Measurements from ENCODE around the gene MRPL36.
"Not testable (repeated sequence)": the region's sequence is repeated elsewhere in the genome, so short reads cannot be mapped to it uniquely, and the experiment has no call there.

MRPL36 gene

DNA sequence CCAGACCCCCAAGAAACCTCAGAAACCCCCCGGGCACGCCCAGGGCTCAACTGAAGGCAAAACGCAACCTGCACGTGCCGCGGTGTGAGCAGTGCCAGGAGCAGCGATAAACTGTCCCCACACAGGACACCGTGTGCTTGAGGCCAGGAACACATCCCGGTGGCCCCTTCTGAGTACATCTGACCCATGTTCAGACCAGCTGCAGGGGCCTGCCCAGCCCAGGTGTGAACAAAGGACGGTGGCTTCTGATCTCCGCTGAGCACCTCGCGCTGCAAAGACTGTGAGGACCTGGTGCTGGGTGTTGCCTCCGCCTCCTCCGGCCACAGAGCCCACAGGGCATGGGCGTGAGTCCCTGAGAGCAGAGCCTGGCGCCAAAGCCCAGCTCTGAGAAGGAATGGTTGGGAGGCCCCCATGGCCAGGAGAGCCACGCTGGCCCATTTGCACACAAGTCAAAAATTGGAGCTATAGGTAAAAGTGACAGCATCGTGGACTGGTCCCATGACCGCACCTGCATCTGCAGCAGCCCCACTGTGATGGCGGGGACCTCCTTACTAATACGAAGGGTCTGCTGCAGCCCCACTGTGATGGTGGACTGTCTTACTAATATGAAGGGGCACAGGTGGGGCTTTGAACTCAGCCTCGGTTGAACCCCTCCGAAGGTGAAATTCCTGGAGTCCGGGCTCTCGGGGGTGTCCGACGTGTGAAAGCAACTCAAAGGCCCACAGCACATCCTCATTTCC, 33.0 kb upstream of the MRPL36 start:
- no peak for DNase-seq (ENCODE audit: low spot score)

DNA sequence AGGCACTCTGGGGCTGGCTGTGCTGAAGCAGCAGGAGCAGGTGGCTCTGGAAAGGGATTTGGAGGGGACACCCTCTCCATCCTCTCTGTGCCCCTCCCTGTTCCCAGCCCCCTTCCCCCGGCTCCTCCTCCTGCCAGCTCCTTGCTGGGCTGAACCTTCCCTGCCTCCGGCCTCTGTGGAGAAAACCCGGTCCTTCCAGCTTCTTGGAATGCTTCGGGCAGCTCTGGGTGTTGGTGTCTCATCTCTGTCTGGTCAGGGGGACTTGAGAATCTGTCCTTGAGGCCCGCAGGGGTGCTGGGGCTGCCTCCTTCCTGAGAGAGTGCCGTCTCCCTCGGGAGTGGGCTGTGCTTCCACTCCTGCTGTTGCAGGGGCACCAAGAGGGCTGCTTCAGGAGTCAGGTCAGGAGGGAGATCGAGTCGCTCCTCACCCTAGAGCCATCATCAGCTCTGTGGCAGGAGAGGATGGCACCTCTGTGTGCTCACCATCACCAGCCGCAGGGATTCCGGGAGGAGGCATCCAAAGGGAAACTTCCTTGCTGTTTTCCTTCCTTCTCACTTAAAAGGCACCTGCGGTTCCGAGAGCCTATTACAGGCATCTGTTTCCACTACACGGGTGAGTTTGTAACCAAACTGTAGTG, 32.2 kb upstream of the MRPL36 start:
- no peak for DNase-seq (ENCODE audit: low spot score)

DNA sequence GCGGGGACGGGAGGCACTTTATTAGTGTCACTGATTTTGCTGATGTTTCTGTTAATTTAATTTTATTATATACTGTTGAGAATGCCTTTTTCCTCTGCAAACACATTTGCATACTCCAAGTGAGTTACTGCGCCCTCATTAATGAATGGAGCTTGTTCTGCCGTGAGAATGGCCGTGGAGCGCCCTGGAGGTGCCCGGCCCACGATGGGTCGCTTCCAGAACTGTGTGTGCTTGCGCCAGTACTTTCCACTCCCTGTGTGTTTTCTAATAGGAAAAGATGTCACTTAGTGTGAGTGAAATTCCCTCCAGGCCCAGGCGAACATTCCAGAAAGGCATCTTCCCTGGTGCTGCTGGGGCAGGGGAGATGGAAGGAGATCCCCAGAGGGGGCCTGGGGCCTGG, 31.6 kb upstream of the MRPL36 start:
- no peak for DNase-seq (ENCODE audit: low spot score)

- no peak for DNase-seq (ENCODE audit: low spot score)
Observed at GRCh38 chr5:1830571-1831228, 31.1 kb upstream of the MRPL36 start.

- DNase-seq (ENCODE audit: low spot score) = no peak
Observed at GRCh38 chr5:1827886-1828397, 28.3 kb upstream of the MRPL36 start.

DNA sequence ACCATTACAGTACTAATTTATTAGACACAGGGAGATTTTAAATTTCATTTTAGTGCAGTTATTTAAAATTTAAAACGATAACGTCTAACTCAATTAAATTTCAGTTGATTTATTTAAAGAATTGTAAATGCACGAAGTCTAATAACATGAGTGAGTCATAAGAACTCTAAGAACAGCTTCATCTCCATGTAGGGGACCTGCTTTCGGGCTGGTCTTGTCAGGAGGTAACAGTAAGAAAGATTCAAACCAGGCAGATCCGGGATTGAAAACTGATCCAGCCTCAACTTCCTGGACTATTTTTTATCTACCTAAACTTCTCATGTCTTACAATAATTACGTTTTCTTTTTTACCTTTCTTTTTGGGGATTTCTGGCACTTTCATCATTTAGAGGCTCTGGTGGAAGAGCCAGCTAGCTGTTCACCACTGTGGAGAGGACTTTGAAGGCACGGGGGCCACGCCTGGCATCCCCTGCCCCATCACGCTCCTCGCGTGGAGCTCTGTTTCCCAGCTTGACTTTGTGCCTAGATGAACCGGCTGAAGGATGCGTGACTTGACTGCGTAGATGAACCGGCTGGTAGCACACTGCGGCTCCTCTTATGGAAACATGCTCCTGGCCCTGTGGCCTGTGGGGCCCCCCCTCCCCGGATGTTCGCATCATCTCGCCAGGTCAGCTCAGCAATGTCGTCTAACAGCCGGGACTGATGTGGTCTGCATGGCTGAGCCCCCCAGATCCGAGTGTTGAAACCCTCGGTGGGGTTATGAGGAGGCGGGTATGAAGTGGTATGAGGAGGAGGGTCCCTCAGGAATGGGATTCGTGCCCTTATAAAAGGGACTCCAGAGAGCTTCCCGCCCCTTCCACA, 27.6 kb upstream of the MRPL36 start:
- no peak for DNase-seq (ENCODE audit: low spot score)

- no peak for DNase-seq (ENCODE audit: low spot score)
Observed at GRCh38 chr5:1826235-1826980, 26.8 kb upstream of the MRPL36 start.

GRCh38 chr5:1824903-1825841, 25.5 kb upstream of the MRPL36 start:
- no peak for DNase-seq (ENCODE audit: low spot score)

DNA sequence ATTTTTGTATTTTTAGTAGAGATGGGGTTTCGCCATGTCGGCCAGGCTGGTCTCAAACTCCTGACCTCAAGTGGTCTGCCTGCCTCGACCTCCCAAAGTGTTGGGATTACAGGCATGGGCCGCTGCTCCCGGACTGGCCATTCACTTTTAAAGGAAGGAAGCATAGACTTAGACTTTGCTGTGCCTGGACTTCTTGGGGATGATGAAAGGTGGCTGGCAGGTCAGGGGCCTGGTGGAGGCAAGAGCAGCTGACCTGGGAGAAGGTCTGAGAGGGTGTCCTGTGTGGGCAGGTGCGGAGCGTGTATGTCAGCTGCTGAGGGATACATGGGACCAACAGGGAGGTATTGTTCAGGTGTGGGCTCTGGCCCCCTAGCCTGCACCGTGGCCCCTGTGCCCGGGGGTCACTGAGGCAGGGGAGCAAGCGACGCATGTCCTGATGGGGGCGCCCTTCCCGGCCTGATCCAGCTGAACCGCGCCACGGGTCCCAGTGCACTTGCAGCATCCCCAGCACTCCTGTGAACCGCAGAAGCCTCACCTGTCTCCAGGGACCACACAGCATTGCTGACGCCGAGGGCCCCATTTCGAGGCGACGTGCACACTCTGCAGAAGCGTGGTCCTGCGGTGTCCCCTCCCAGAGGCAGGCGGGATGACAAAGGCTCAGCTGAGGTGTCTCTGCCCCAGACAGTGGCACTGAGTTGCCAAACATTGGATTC, 24.6 kb upstream of the MRPL36 start:
- DNase-seq (ENCODE audit: low spot score) = no peak

GRCh38 chr5:1823381-1824034, 23.9 kb upstream of the MRPL36 start:
- DNase-seq (ENCODE audit: low spot score) = no peak

DNA sequence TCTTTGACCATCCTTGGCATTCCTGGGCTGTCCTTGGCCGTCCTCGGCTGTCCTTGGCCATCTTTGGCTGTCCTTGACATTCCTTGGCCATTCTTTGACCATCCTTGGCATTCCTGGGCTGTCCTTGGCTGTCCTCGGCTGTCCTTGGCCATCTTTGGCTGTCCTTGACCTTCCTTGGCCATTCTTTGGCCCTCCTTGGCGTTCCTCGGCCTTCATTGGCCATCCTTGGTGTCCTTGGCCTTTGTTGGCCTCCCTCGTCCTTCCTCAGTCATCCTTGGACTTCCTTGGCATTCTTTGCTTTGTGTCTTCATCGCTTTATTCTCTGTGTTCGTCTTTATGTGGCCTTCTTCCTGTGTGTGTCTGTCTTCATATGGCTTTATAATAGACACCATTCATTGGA, 22.2 kb upstream of the MRPL36 start:
- no peak for DNase-seq (ENCODE audit: low spot score)

- DNase-seq (ENCODE audit: low spot score) = no peak
Observed at GRCh38 chr5:1820926-1821325, 21.3 kb upstream of the MRPL36 start.

DNA sequence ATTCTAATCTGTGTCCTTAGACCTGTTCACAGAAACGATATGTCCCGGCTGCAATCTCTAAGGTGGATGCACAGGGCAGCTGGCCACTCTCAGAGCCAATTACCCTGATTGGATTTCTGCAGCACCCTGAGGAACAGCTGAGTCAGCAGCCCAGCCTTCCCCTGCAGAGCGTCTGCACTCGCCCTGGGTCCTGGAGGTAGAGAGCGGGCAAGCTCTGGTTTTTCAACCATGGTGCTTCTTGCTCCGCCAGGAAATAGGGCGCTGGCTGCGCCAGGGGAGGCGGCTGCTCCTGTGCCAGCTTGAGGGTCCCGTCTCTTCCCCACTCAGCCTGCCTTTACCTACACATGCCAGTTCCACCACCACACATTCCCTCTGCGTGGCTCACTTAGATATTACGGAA, 20.7 kb upstream of the MRPL36 start:
- no peak for DNase-seq (ENCODE audit: low spot score)

DNA sequence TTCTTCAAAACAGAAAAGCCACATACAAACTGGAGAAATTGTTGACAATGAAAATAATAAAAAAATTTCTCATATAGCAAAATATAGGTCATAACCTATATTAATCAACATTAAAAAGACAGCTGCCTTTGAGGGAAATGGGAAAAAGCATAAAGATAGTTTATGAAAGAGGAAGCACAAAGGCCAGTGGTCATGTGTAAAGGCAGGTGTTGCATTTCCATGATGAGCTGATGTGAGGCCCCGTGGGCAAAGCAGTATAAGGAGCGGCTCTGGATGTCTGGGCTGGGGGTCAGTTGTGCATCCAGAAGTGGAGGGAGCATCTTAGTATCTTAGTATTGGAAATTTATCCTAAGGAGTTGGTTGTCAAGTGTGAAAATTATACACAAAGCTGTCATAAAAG, 19.8 kb upstream of the MRPL36 start:
- DNase-seq (ENCODE audit: low spot score) = no peak

DNA sequence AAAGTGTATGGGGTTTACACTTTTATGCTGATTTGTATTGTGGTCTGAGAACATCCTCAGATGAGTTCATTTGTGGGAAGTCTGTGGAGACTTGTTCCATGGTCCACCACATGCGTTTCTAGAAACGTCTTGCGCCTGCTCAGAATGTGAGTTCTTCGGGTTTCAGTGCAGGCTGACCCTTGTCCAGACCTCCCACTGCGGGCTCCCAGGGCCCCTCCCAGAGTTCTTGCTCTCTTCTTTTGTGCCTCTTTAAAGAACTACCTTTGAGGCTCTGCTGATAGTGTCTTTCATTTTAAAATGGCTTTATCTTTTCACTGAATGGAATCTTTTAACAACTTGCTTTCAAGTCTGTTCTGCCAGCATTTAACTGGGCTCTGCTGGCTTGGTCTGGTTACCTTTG, 19.1 kb upstream of the MRPL36 start:
- DNase-seq (ENCODE audit: low spot score) = no peak

DNA sequence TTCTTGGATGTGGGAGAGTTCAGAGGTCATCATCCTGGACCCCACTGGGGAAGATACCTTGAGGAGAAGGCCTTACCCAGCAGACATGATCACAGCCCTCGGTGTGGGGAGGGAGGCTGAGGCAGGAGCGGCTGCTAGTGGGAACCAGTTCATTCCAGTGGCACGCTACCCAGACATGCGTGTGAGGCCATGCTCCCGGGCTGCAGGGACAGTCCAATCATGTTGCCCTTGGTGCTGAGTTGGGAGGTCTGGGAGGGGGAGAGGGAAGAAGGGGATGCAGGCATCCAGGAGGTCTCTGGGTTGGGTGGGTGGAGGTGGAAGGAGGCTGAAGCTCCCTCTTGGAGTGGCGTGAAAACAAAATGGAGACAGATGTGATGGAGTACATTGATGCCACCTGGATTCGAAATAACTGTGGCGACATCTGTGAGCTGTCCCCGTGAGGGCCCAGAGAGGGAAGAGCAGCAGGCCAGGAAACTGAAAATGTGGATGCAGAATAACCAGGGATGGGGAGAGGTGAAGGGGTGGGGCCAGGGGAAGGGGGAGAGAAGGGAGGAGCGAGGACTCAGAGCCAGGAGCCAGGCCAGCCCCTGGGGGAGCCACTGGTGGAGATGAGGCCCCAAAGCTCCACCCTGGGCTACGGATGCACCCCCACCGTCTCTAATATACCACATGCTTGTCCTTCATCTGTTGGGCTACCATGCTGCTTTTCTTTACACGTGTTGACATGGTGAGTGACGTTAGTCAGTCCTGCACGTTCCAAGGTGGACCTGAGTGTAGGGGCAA, 17.8 kb upstream of the MRPL36 start:
- no peak for DNase-seq (ENCODE audit: low spot score)

GRCh38 chr5:1816495-1817089, 17.0 kb upstream of the MRPL36 start:
- DNase-seq (ENCODE audit: low spot score) = not testable (repeated sequence)

DNA sequence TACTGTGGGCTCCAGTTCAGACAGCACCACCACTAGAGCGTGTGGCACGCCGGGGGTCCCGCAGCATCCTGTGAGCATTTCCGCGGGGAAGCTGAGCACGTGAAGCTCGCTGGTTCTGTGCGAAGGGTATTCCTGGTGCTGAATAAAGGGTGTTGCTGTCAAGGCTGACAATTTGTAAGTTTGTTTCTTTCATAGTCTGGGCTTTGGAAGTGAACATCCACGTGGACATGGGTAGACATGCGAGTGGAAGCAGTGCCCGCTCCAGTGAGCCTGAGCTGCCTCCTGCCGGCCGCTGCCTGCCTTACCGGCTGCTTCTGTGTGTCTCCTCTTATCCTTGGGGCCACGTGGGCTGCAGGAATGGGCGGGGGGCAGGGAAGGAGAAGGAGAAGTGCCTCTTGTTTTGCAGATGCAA, 16.2 kb upstream of the MRPL36 start:
- no peak for DNase-seq (ENCODE audit: low spot score)
